Stimulated activated CD8-positive, alpha-beta memory T cell treated with anti-CD3 and anti-CD28 coated beads, Interleukin-2, amount 100 ng/mL, for 1 hour (primary cell): ENCODE measurements around the gene ANKFY1.
"Not testable (repeated sequence)": the region's sequence is repeated elsewhere in the genome, so short reads cannot be mapped to it uniquely, and the experiment has no call there.

Experiments used
- DNase-seq, 2 donors: peaks; one replicate each; pipeline ENCODE4 v3.0.0-alpha.2; 2020; ENCODE audit warnings: low read depth in 2 of 2

The ANKFY1 gene

DNA sequence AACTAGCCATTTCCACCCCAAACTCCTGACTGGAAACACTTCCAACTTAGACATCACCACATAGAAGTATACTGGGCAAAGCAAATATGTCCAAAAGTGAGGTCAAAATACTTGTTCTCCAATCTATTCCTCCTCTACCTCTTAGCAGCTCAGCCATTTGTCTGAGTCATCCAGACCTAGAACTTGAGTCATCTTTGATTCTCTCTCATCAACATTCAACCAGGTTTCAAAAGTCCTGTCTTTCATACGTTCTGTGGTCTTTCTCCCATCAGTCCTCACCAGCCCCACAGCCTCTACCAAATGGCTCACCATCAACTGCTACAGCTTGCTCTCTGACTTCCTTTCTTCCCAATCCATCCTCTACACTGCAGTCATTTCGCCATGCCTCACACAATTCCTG lies 6.8 kb downstream of the ANKFY1 start:
- no peak for DNase-seq

DNA sequence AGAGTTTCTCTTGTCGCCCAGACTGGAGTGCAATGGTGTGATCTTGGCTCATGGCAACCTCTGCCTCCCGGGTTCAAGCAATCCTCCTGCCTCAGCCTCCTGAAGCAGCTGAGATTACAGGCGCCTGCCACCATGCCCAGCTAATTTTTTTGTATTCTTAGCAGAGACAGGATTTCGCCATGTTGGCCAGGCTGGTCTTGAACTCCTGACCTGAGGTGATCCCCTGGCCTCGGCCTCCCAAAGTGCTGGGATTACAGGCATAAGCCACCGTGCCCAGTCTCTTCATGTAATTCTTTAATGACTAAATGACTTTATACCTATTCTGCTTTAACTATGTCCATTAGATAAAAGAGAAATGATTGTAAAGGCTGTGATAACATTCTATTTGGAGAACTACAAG lies 8.5 kb downstream of the ANKFY1 start:
- not testable (repeated sequence) for DNase-seq

DNA sequence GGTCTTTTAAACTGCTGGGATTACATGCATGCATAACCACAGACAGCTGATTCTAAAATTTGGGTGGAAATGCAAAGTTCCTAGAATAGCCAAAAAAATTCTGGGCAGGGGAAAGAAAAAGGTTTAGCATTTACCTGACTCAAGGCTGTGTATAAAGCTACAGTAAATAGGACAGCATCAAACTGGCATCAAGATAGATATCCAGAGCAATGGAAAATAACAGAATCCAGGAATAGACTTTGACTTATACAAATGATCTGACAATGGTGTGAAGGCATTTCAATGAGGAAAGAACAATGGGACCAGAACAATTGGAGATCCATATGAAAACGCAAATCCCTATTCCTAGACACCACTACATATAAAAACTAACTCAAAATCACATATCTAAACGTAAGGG lies 12.9 kb downstream of the ANKFY1 start:
- DNase-seq = no peak

DNA sequence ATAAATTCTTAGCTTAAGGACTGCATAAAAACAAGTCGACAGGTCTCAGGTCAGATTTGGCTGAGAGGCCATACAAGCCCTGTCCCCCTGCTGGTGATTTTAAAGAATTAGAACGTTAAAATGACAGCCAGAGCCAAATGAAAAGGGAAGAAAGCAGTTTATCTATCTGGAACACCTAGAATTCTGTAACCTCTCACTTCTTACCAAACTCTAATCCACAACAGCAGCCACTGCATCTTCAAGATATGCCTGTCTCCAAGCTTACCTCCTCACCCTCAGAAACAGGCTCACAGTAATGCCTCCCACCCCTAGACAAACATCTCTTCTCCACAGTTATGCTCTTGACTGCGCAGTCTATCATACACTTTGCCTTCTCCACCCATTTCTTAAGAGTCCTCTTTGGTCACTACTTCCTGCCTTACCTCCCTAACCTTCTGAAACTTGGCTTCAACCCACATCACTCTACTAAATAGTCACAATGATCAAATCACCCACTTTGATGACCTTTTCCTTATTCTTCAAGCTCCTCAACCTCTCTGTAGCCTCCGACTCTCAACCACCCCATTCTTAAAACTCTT lies 14.2 kb downstream of the ANKFY1 start:
- DNase-seq = no peak

DNA sequence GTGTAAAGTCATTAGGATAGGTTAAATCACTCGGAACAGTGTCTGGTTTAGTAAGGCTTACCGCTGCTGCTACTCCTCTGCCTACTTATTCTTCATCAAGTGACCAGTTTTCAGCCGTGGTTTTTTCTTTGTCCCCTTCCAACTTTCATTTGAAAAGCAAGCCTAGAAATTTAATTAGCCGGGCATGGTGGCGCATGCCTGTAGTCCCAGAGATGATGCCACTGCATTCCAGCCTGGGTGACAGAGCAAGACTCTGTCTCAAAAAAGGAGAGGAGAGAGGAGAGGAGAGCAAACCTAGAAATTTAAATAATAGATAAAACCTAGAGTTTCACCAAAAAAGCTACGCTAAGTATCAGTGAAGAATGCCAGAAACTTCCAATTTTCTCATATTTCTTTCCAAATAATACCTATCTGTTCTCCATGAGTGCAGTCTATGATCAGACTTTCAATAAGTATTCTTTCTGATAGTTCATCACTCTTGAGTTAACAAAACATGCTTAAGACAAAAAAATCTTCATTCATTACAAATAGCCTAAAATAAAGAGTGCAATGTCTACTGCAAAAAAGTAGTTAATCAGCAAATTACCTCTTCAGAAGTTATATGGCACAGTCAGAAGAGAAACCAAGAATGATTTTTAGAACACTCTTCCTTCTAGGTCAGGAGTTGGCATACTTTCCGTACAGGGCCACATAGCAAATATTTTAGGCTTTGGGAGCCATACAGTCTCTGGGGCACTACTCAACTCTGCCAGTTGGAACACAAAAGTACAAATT lies 15.1 kb downstream of the ANKFY1 start:
- no peak for DNase-seq

DNA sequence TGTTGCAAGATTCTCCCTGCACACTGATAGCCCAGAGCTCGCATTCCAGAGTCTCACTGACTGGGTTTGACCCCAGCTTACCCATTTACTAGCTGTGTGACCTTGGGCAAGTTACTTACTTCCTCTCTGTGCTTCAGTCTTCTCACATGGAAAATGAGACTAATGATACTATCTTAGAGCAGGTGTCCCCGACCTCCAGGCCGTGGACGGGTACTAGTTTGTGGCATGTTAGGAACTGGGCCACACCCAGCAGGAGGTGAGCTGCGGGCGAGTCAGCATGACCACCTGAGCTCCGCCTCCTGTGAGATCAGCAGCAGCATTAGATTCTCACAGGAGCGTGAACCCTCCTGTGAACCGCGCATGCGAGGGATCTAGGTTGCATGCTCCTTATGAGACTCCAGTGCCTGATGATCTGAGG lies 15.8 kb downstream of the ANKFY1 start:
- DNase-seq = no peak

DNA sequence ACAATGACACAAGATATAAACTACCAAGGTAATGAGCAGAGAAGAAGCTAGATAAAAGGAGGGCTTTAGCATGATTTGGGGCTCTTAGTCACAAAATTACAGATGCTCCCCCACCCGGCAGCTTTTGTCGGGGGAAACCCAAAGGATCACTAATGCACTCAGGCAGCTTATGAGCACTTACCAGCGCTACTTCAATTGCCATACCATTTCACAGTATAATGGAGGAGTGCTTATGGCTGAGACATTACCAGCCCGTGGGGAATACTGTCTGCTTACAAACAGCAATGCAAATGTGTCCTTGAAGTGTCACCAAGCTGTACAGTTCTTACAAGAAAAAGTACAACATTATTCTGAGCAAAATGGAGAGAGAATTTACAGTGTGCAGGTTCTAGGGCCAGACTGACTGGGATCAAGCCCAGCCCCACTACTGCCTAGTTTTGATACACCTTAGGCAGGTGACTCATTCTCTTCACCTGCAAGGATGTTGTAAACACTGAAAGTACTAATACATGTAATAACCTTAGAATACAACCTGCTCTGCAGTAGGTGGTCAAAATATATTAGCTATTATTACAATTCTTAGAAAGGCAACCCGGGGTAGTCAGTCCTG lies 16.3 kb downstream of the ANKFY1 start:
- no peak for DNase-seq

DNA sequence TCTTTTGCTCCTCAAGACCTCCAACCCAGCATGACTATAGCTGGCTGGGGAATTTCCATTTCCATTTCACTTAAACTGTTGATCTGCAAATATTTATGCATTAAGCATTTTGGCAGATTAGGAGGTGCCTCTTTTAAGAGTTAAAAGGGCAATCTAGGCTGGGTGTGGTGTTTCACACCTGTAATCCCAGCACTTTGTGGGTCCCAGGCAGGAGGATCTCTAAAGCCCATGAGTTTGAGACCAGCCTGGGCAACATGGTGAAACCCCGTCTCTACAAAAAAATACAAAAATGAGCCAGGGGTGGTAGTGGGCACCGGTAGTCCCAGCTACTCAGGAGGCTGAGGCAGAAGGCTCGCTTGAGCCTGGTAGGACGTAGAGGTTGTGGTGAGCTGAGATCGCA lies 17.1 kb downstream of the ANKFY1 start:
- DNase-seq = no peak

DNA sequence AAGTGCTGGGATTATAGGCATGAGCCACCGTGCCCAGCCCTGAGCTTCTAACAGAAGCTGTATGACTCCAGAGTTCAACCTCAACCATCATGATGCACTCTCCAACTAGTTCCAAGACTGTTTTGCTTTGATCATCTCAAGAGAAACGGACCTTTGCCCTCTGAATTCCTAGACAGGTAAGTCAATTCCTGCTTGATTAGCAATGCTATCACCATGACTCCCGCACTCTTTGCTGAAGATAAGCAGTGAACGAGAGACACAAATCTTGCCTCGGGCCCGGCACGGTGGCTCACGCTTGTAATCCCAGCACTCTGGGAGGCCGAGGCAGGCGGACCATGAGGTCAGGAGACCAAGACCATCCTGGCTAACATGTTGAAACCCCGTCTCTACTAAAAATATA lies 22.2 kb downstream of the ANKFY1 start:
- DNase-seq = no peak

DNA sequence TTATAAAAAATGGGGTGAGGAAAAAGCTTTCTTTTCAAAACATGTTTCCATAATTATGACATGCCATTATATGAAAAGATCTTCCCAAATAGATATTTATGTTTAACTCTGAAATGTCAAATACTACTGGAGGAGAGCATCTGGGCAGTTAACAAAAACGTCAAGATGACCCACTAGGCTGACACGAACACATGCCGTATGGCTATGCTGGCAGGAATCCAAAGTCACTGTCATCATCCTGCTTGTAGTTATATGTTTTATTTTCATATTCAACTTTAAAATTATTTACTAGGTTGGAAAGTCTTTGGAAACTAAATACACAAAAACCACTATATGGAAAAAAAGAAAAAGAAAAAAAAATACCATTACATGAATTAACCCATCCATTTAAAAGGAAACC lies 27.3 kb downstream of the ANKFY1 start:
- no peak for DNase-seq

DNA sequence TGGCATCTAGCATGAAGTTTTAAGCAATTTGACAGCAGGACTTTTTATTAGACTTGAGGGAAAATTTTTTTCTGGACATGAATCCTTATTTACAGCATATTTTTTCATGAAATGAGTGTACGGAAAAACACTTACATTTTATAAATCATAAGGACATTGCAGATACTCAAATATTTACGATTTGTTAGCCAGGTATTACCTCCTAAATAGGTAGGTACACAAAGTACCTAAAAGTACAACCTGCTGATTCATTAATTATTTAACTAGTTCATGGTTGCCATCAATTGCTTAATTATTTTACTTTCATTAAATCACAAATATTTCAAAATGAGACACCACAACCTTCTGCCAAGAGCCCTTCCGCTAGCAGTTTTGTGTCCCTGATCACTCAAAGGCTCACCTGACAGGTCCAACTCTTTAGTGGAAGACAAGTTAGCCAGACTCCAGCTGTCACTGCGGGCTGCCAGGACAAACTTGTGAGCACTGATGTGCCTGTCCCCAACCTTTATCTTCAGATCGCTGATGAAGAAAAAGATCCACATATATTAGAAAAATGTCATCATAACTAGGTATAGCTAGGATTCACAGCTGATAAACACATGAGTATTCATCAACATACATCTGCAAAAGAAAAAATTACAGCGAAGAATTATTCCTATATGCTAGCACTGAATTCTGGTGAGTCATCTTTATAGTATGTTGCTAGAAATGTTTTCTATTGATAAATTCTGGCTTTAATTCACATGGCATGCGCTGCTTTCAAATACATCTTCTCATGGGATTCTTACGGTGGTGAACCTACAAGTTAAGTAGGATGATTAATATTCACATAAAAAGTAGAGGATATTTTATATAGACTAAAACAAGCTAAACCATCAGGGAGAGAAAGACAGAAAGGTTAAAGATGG lies 28.2 kb downstream of the ANKFY1 start:
- no peak for DNase-seq

DNA sequence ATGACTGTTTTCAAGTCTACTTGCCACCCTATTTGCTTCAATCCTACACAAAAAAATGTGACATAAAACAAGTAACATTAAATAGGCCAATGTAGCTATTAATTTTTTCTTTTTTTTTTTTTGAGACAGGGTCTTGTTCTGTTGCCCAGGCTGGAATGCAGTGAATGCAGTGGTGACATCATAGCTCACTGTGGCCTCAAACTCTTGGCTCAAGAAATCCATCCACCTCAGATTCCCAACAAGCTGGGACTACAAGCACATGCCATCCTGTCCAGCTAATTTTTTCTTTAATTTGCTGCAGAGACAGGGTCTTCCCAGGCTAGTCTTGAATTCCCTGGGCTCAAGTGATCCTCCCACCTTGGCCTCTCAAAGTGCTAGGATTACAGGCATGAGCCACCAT lies 29.4 kb downstream of the ANKFY1 start:
- no peak for DNase-seq

DNA sequence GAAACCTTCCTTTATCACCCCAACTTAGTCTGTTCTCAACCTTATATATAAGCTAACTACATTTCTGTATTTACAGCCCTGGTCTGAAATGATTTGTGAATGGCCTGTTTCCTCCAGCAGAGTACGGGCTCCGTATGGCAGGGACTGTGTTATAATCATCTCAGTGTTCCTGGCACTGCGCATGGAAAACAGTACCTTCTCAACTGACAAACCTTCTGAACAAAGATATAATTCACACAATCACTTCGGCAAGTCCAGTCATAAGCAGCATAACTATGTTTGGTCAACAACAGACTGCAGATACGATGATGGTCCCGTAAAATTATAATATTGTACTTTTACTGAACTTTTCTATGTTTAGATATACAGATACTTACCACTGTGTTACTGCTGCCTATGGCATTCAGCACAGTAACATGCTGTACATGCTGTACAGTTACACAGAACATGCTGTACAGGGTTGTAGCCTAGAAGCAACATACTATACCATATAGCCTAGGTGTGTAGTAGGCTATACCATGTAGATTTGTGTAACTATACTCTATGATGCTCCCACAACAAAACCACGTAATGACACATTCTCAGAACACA lies 30.0 kb downstream of the ANKFY1 start:
- DNase-seq = no peak

DNA sequence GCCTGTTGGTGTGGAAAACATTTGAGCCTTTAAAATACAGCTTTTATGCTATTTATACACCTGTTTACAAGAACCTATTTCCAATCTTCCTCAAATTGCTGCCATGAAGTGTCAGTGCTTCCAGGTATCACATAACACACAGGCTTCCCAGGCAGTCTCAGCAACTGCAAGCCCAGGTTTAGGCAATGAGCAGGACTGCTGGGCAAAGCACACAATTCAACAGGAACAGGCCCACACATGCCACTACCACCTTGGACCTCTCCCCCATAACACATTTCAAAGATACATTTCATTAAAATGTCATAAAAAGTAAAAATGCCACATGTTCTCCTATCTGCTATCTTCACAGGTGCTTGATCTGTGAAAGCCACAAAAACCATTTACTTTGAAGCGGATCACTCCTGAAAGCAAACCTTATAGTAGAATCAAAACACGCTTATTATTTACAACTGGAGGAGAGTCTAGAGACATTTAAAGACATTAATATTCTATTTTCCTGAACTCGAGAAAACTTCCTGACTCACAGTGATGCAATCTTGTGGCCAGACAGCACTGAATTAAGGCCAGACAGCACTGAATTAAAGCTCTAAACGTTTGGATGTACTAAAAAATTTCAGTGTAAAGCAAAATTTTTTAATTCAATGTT lies 31.5 kb downstream of the ANKFY1 start:
- no peak for DNase-seq

DNA sequence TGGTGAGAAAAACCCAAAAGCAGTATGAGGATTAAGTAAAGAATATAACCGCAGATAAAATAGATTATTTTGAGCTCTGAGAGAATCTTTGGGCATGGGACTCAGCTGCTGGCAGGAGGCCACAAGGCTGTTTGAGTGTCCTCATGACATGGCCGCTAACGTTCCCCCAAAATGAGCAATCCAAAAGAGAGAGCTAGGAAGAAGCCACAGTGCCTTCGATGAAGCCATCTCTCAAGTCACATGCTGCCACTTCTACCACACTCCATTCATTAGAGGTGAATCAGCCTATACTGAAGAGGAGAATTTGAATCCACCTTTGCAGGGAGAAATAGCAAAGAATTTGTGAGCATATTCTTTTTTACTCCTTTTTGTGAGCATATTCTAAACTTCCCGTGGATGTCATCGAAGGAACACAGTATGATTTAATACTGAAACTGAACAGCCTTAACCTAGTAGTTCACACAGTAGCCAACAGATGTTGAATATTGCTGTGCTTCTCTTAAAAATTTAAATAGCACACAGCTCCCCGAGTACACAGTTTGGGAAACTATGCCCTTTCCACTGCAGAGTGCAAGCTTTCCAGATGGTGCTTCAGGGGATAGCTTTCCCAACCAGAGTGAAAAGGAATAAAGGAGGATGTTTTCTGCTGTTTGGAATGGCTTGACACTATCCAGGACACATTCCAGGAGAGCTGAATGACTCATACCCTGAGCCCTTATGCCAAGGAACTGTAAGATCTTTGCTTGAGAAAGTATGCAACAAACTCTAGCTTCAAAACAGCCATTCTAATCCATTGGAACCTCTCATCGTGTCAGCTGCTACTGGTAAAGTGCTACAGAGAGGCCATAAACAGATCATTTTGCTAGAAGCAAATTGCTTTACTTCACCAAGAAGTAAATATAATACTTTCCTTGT lies 33.9 kb downstream of the ANKFY1 start:
- DNase-seq = no peak

DNA sequence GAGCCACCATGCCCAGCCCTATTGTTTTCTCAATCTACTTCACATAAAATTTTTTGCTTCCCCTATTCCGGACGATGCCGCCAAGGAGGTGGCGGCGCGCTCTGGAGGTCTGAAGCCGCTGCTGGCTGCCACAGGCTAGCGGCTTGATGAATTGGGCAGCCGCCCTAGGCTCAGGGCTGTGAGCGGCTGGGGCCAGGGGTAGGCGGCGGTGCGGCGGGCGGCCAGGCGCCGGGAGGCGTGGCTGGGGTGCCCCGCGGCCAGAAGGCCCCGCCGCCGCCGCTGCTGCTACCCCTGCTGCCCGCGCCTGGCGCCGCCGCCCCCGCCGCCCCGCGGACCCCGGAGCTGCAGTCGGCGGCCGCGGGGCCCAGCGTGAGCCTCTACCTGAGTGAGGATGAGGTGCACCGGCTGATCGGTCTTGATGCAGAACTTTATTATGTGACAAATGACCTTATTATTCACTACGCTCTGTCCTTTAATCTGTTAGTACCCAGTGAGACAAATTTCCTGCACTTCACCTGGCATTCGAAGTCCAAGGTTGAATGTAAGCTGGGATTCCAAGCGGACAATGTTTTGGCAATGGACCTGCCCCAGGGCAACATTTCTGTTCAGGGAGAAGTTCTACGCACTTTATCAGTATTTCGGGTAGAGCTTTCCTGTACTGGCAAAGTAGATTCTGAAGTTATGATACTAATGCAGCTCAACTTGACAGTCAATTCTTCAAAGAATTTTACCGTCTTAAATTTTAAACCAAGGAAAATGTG lies 41.7 kb downstream of the ANKFY1 start:
- no peak for DNase-seq

DNA sequence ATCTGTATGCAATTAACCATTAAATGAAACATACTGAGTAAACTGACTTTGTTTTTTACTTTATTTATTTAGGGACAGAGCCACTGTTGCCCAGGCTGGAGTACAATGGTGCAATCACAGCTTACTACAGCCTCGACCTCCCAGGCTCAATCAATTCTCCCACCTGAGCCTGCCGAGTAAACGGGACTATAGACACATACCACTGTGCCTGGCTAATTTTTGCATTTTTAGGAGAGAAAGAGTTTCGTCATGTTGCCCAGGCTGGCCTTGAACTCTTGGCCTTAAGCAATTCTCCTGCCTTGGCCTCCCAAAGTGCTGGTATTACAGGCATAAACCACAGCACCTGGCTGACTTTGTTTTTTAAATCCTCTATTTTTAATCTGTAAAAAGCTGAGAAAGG lies 42.6 kb downstream of the ANKFY1 start:
- no peak for DNase-seq

DNA sequence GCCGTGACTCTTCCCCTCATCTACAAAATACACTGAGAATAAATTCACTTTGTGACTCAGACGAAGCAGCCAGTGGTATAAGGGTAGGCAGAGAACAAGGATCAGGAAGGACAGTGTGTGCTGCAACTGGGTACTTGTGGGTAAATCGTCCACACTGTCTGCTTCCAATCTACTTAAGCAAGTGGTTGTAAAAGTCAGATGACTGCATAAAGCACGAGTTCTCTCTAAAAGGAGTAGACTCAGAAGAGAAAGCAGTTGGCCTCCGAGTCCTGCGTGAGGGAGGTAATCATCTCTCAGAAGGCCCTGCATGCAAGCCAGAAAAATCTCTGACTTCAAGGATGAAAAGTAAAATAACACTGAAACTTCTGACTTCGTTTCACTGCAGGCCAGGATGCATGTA lies 43.1 kb downstream of the ANKFY1 start:
- DNase-seq = no peak

DNA sequence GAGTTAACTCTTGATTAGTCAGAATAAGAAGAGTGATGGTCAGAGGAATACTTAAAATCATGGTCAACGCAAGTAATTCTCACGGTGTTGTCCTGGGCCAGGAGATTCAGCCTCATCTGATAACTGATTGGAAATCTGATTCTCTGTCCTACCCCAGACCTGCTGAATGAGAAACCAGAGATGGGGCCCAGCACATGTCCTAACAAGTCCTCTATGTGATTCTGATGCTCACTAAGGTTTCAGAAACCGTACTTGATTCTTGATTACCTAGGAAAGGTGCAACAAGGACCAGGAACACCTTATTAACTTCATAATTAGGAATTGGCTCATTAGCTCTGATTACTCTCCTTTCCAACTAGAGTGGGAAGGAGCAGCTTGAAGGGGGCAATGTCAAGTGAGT lies 44.5 kb downstream of the ANKFY1 start:
- no peak for DNase-seq
